HEK293 (cell line): ENCODE measurements around the gene SETD7.

ENCODE experiments used
- CTCF ChIA-PET: fragments of 350-600 bp; formaldehyde crosslinking; extraction: SDS; loops from one replicate; lab custom pipeline; 2021; ENCODE audit warnings: antibody characterized with exemption; lab: Yijun Ruan, JAX
- POLR2A ChIA-PET: fragments of 300-600 bp; formaldehyde crosslinking; extraction: SDS; loops from one replicate; lab custom pipeline; 2020; ENCODE audit warnings: antibody characterized with exemption, inconsistent platforms; lab: Yijun Ruan, JAX
- H3K27ac ChIP-seq: fragments of 200-500 bp; sonication (Bioruptor generic); 2 replicates; pipeline ENCODE4 v1.5.1; 2014; ENCODE audit warnings: low read depth, low read length, control low read depth, inconsistent platforms; ENCODE audit errors: extremely low read depth
- H3K36me3 ChIP-seq, 2 experiments: fragments of 200-500 bp in 1 of 2; sonication (Bioruptor generic) in 1 of 2; 1 replicate in 1 of 2; 2 replicates in 1 of 2; pipeline ENCODE4 v1.5.1; 2014 to 2017; ENCODE audit warnings: inconsistent platforms in 2 of 2, low read length in 2 of 2; ENCODE audit not compliant: control insufficient read depth in 2 of 2, insufficient read depth in 1 of 2
- H3K4me1 ChIP-seq: fragments of 200-500 bp; sonication (Bioruptor generic); 2 replicates; pipeline ENCODE4 v1.5.1; 2014; ENCODE audit warnings: mild to moderate bottlenecking, low read length, inconsistent platforms; ENCODE audit not compliant: control insufficient read depth, insufficient read depth
- H3K4me3 ChIP-seq: 2 replicates; pipeline ENCODE4 v1.5.1; 2011; ENCODE audit warnings: low read depth, mild to moderate bottlenecking, control low read depth, low read length, moderate library complexity
- H3K9me3 ChIP-seq: fragments of 200-500 bp; sonication (Bioruptor generic); 2 replicates; pipeline ENCODE4 v1.5.1; 2014; ENCODE audit warnings: low read depth, low read length, inconsistent platforms; ENCODE audit not compliant: control insufficient read depth, insufficient read depth
- ATF2 ChIP-seq: fragments of 450-650 bp; formaldehyde crosslinking; IDR thresholded peaks from 2 replicates; pipeline ENCODE4 v1.5.1; 2016; ENCODE audit warnings: missing biosample characterization, missing genetic modification characterization, low read depth
- BCL6B ChIP-seq: fragments of 450-650 bp; formaldehyde crosslinking; IDR thresholded peaks from 2 replicates; pipeline ENCODE4 v1.5.1; 2017; ENCODE audit warnings: missing biosample characterization, missing genetic modification characterization
- HOXD13 ChIP-seq: sonication (generic); formaldehyde crosslinking; IDR thresholded peaks from 2 replicates; pipeline ENCODE4 v1.8.0; 2022; ENCODE audit warnings: missing genetic modification reagents, borderline replicate concordance
- KLF17 ChIP-seq: fragments of 450-650 bp; formaldehyde crosslinking; IDR thresholded peaks from 2 replicates; pipeline ENCODE4 v1.5.1; 2016; ENCODE audit warnings: missing biosample characterization, missing genetic modification characterization
- MYNN ChIP-seq: fragments of 450-650 bp; formaldehyde crosslinking; IDR thresholded peaks from 2 replicates; pipeline ENCODE4 v1.5.1; 2016; ENCODE audit warnings: missing biosample characterization, missing genetic modification characterization, borderline replicate concordance
- PRDM2 ChIP-seq: fragments of 450-650 bp; formaldehyde crosslinking; IDR thresholded peaks from 2 replicates; pipeline ENCODE4 v1.5.1; 2016; ENCODE audit warnings: missing biosample characterization, missing genetic modification characterization, borderline replicate concordance
- PRDM4 ChIP-seq: fragments of 450-650 bp; formaldehyde crosslinking; IDR thresholded peaks from 2 replicates; pipeline ENCODE4 v1.5.1; 2017; ENCODE audit warnings: missing biosample characterization, missing genetic modification characterization
- PRDM6 ChIP-seq: fragments of 450-650 bp; formaldehyde crosslinking; IDR thresholded peaks from 2 replicates; pipeline ENCODE4 v1.5.1; 2017; ENCODE audit warnings: missing biosample characterization, missing genetic modification characterization
- SCRT2 ChIP-seq: fragments of 450-650 bp; formaldehyde crosslinking; IDR thresholded peaks from 2 replicates; pipeline ENCODE4 v1.5.1; 2016; ENCODE audit warnings: missing biosample characterization, missing genetic modification characterization
- SP2 ChIP-seq: fragments of 450-650 bp; formaldehyde crosslinking; IDR thresholded peaks from 2 replicates; pipeline ENCODE4 v1.5.1; 2016; ENCODE audit warnings: missing biosample characterization, missing genetic modification characterization
- ZBTB44 ChIP-seq: fragments of 450-650 bp; IDR thresholded peaks from 2 replicates; pipeline ENCODE4 v1.5.1; 2018; ENCODE audit warnings: missing biosample characterization, mild to moderate bottlenecking, missing genetic modification characterization
- ZNF114 ChIP-seq: fragments of 450-650 bp; formaldehyde crosslinking; IDR thresholded peaks from 2 replicates; pipeline ENCODE4 v1.5.0; 2017; ENCODE audit warnings: missing biosample characterization, missing genetic modification characterization
- ZNF211 ChIP-seq: fragments of 450-650 bp; formaldehyde crosslinking; IDR thresholded peaks from 2 replicates; pipeline ENCODE4 v1.5.1; 2016; ENCODE audit warnings: low read depth, missing biosample characterization, missing genetic modification characterization
- ZNF248 ChIP-seq: fragments of 450-650 bp; formaldehyde crosslinking; IDR thresholded peaks from 2 replicates; pipeline ENCODE4 v1.5.1; 2017; ENCODE audit warnings: missing biosample characterization, missing genetic modification characterization
- ZNF292 ChIP-seq: fragments of 450-650 bp; formaldehyde crosslinking; IDR thresholded peaks from 2 replicates; pipeline ENCODE4 v1.5.1; 2016; ENCODE audit warnings: low read depth, missing biosample characterization, missing genetic modification characterization, borderline replicate concordance
- ZNF558 ChIP-seq: fragments of 450-650 bp; formaldehyde crosslinking; IDR thresholded peaks from 2 replicates; pipeline ENCODE4 v1.5.1; 2016; ENCODE audit warnings: missing biosample characterization, missing genetic modification characterization
- ZNF664 ChIP-seq: fragments of 450-650 bp; formaldehyde crosslinking; IDR thresholded peaks from 2 replicates; pipeline ENCODE4 v1.5.1; 2016; ENCODE audit warnings: missing biosample characterization, missing genetic modification characterization
- ZNF776 ChIP-seq: fragments of 450-650 bp; formaldehyde crosslinking; IDR thresholded peaks from 2 replicates; pipeline ENCODE4 v1.5.0; 2017; ENCODE audit warnings: missing biosample characterization, missing genetic modification characterization, borderline replicate concordance
- ZSCAN4 ChIP-seq: fragments of 450-650 bp; formaldehyde crosslinking; IDR thresholded peaks from 2 replicates; pipeline ENCODE4 v1.5.1; 2017; ENCODE audit warnings: missing biosample characterization, missing genetic modification characterization

SETD7 gene

GRCh38 chr4:139483000-139483399 lies 73.0 kb downstream of the SETD7 start (continued):
- TF ChIP-seq PRDM6, result no peak
- TF ChIP-seq ZNF558, result no peak
- TF ChIP-seq ATF2 (tag by site-specific recombination), result no peak
- TF ChIP-seq SP2 (tag by site-specific recombination), result no peak
- no peak for TF ChIP-seq ZNF776 (tag by site-specific recombination)
- no peak for TF ChIP-seq ZNF292 (tag by site-specific recombination)
- no peak for TF ChIP-seq PRDM4 (tag by site-specific recombination)

- Histone ChIP-seq H3K27ac (no peak overlapping the region), H3K4me1 (no peaks in the 10 kb centered on the region), H3K4me3 (no peak overlapping the region), H3K36me3 (no peaks in the 10 kb centered on the region), H3K9me3 (no peaks in the 10 kb centered on the region)
- POLR2A ChIA-PET, result interaction anchor here (0.6 kb wide), 1 partner anchor 399 kb away, joined by 4 read pairs; no protein-coding TSS in a partner anchor
- TF ChIP-seq ZNF211 (tag by site-specific recombination), result no peak
- TF ChIP-seq KLF17, result no peak
- TF ChIP-seq ZNF664, result no peak
- no peak for TF ChIP-seq BCL6B (tag by site-specific recombination)
- no peak for TF ChIP-seq SCRT2 (tag by site-specific recombination)
- TF ChIP-seq HOXD13 (CRISPR knock-in tag), result no peak
- no peak for TF ChIP-seq ZNF114 (tag by site-specific recombination)
- TF ChIP-seq ZSCAN4 (tag by site-specific recombination), result no peak
- no peak for TF ChIP-seq ZNF248 (tag by site-specific recombination)
- TF ChIP-seq MYNN, result no peak
- TF ChIP-seq PRDM2, result no peak
- no peak for TF ChIP-seq ZBTB44 (tag by site-specific recombination)
- CTCF ChIA-PET, result no interaction called here
These were observed 74.6 kb downstream of the SETD7 start for GRCh38 chr4:139481465-139481864.
